HG03103 (cell line): ENCODE results near the gene CCR5.

Experiments used
- ATAC-seq: cut with Tn5 transposase; IDR thresholded peaks from one replicate; pipeline ENCODE4 v1.9.1; 2021; ENCODE audit warnings: low read depth; ENCODE audit not compliant: unreplicated experiment

CCR5 gene

GRCh38 chr3:46405301-46406019 is 34.7 kb downstream of the CCR5 start:
- no peak for ATAC-seq

GRCh38 chr3:46406443-46406787 is 35.7 kb downstream of the CCR5 start:
- no peak for ATAC-seq

- peak; percentile 54 for ATAC-seq
These were observed 36.3 kb downstream of the CCR5 start, which contains the start of the genes CCR5AS and CCRL2 for GRCh38 chr3:46406788-46407611. CCR5AS (minus strand) TSS chr3:46407066. CCRL2 (plus strand) TSS chr3:46407259; CDS start chr3:46408080, 821 bp downstream.

GRCh38 chr3:46407970-46408369 is 37.2 kb downstream of the CCR5 start:
- ATAC-seq = no peak

- ATAC-seq = no peak
These were observed 38.1 kb downstream of the CCR5 start for GRCh38 chr3:46408853-46409252.

GRCh38 chr3:46409739-46410489 is 39.2 kb downstream of the CCR5 start:
- ATAC-seq = no peak

GRCh38 chr3:46410669-46411068 is 39.9 kb downstream of the CCR5 start:
- ATAC-seq = no peak

GRCh38 chr3:46411271-46411670 is 40.5 kb downstream of the CCR5 start:
- ATAC-seq = no peak

GRCh38 chr3:46412786-46413298 is 42.1 kb downstream of the CCR5 start:
- ATAC-seq = no peak

- no peak for ATAC-seq
These were observed 43.2 kb downstream of the CCR5 start for GRCh38 chr3:46413951-46414350.

- no peak for ATAC-seq
These were observed 44.0 kb downstream of the CCR5 start for GRCh38 chr3:46414739-46415138.

GRCh38 chr3:46416125-46416810 is 45.5 kb downstream of the CCR5 start:
- no peak for ATAC-seq

- ATAC-seq = no peak
These were observed 46.2 kb downstream of the CCR5 start for GRCh38 chr3:46416811-46417510.

- ATAC-seq = no peak
These were observed 47.3 kb downstream of the CCR5 start for GRCh38 chr3:46417841-46418611.

- no peak for ATAC-seq
These were observed 49.1 kb downstream of the CCR5 start for GRCh38 chr3:46419816-46420215.

- ATAC-seq = no peak
These were observed 50.2 kb downstream of the CCR5 start for GRCh38 chr3:46420931-46421330.

GRCh38 chr3:46422617-46423016 is 51.9 kb downstream of the CCR5 start:
- no peak for ATAC-seq

- no peak for ATAC-seq
These were observed 52.8 kb downstream of the CCR5 start for GRCh38 chr3:46423588-46423987.
